ENCODE data around the gene CCDC192.

Gene CCDC192

GRCh38 chr5:127858116-127858784 lies 155.1 kb downstream of the CCDC192 start:
- Histone ChIP-seq H3K36me3 (ENCODE audit: control insufficient read depth, low read length) (no peaks in the 10 kb centered on the region), H3K27ac (ENCODE audit: low read depth, low read length) (no peak overlapping the region), H3K4me2 (ENCODE audit: low read length) (no peak overlapping the region), H3K27me3 (ENCODE audit: control insufficient read depth, low read length) (no peaks in the 10 kb centered on the region), H3K4me3 (ENCODE audit: low read length) (no peak overlapping the region), H3K9me2 (replicated peaks; ENCODE audit: control insufficient read depth, low read length) (no peaks in the 10 kb centered on the region), H3K79me2 (ENCODE audit: control insufficient read depth, low read length) (no peaks in the 10 kb centered on the region), H3K4me1 (ENCODE audit: control insufficient read depth, low read length) (no peaks in the 10 kb centered on the region), H4K20me1 (ENCODE audit: control insufficient read depth, insufficient read depth, low read depth, low read length) (no peaks in the 10 kb centered on the region), H3K9me3 (ENCODE audit: control insufficient read depth, insufficient read depth, low read length) (no peaks in the 10 kb centered on the region), H3F3A (ENCODE audit: control insufficient read depth, insufficient read depth) (no peaks in the 10 kb centered on the region)
- TF ChIP-seq CTCF (IDR thresholded peaks at IDR 0.05; ENCODE audit: low read depth, low read length, poor library complexity, severe bottlenecking) (no peak), EZH2phosphoT487 (IDR thresholded peaks at IDR 0.05; ENCODE audit: borderline replicate concordance, low read length) (no peak)

GRCh38 chr5:127860291-127860690 lies 157.1 kb downstream of the CCDC192 start:
- H3K9me3 ChIP-seq (ENCODE audit: control insufficient read depth, insufficient read depth, low read length) = no peaks in the 10 kb centered on the region
- H3F3A ChIP-seq (ENCODE audit: control insufficient read depth, insufficient read depth) = no peaks in the 10 kb centered on the region
- no peak overlapping the region for H3K4me3 ChIP-seq (ENCODE audit: low read length)
- H3K36me3 ChIP-seq (ENCODE audit: control insufficient read depth, low read length) = no peaks in the 10 kb centered on the region
- peaks cover 2% of the 10 kb centered on the region; the same call in 1 of the 2 replicates for H3K4me1 ChIP-seq (ENCODE audit: control insufficient read depth, low read length)
- no peaks in the 10 kb centered on the region for H3K9me2 ChIP-seq (replicated peaks; ENCODE audit: control insufficient read depth, low read length)
- H3K27ac ChIP-seq (ENCODE audit: low read depth, low read length) = no peak overlapping the region
- H4K20me1 ChIP-seq (ENCODE audit: control insufficient read depth, insufficient read depth, low read depth, low read length) = no peaks in the 10 kb centered on the region
- H3K27me3 ChIP-seq (ENCODE audit: control insufficient read depth, low read length) = no peaks in the 10 kb centered on the region
- TF ChIP-seq EZH2phosphoT487 (IDR thresholded peaks at IDR 0.05; ENCODE audit: borderline replicate concordance, low read length) = no peak
- no peak for TF ChIP-seq CTCF (IDR thresholded peaks at IDR 0.05; ENCODE audit: low read depth, low read length, poor library complexity, severe bottlenecking)
- no peak overlapping the region for H3K4me2 ChIP-seq (ENCODE audit: low read length)
- no peaks in the 10 kb centered on the region for H3K79me2 ChIP-seq (ENCODE audit: control insufficient read depth, low read length)

- H3K4me2 ChIP-seq (ENCODE audit: low read length) = no peak overlapping the region
- no peaks in the 10 kb centered on the region for H4K20me1 ChIP-seq (ENCODE audit: control insufficient read depth, insufficient read depth, low read depth, low read length)
- H3K79me2 ChIP-seq (ENCODE audit: control insufficient read depth, low read length) = no peaks in the 10 kb centered on the region
- H3K36me3 ChIP-seq (ENCODE audit: control insufficient read depth, low read length) = no peaks in the 10 kb centered on the region
- peaks cover 18% of the 10 kb centered on the region for H3K4me1 ChIP-seq (ENCODE audit: control insufficient read depth, low read length)
- TF ChIP-seq CTCF (IDR thresholded peaks at IDR 0.05; ENCODE audit: low read depth, low read length, poor library complexity, severe bottlenecking) (no peak), EZH2phosphoT487 (IDR thresholded peaks at IDR 0.05; ENCODE audit: borderline replicate concordance, low read length) (no peak)
- no peaks in the 10 kb centered on the region for H3K9me2 ChIP-seq (replicated peaks; ENCODE audit: control insufficient read depth, low read length)
- no peaks in the 10 kb centered on the region for H3K9me3 ChIP-seq (ENCODE audit: control insufficient read depth, insufficient read depth, low read length)
- no peaks in the 10 kb centered on the region for H3K27me3 ChIP-seq (ENCODE audit: control insufficient read depth, low read length)
- H3K4me3 ChIP-seq (ENCODE audit: low read length) = no peak overlapping the region
- no peaks in the 10 kb centered on the region for H3F3A ChIP-seq (ENCODE audit: control insufficient read depth, insufficient read depth)
- no peak overlapping the region for H3K27ac ChIP-seq (ENCODE audit: low read depth, low read length)
Observed at GRCh38 chr5:127863161-127863560, 160.0 kb downstream of the CCDC192 start.
